K562 (cell line): Measurements from ENCODE around the gene TXLNG. TPM values are rescaled to one million over a fixed set of nuclear protein-coding genes. Genes with fewer than 3 reads are reported as not detected.
A peak's percentile ranks its signal among the peaks of the same experiment; 100 is the strongest.

Source experiments
- BRF1 ChIP-seq: IDR thresholded peaks from 3 replicates; pipeline ENCODE4 v1.6.1; 2011; ENCODE audit warnings: borderline replicate concordance, mild to moderate bottlenecking; ENCODE audit not compliant: insufficient read length; ENCODE audit errors: extremely low read depth
- DNMT1 ChIP-seq: fragments of 450-650 bp; IDR thresholded peaks from 2 replicates; pipeline ENCODE4 v1.6.1; 2016; ENCODE audit warnings: antibody characterized with exemption, mild to moderate bottlenecking
- FOXK2 ChIP-seq, 2 experiments: fragments of 450-650 bp; IDR thresholded peaks in 1 of 2; conservative IDR thresholded peaks in 1 of 2; 2 replicates each; pipeline ENCODE4 v1.6.1; 2016; ENCODE audit warnings: low read depth in 2 of 2, mild to moderate bottlenecking in 1 of 2
- HDAC6 ChIP-seq: IDR thresholded peaks from 2 replicates; pipeline ENCODE4 v1.6.1; 2012; ENCODE audit warnings: low read depth, mild to moderate bottlenecking, control low read depth, inconsistent platforms, low read length, moderate library complexity
- HMGN3 ChIP-seq: IDR thresholded peaks from 2 replicates; pipeline ENCODE4 v1.6.1; 2011; ENCODE audit warnings: borderline replicate concordance, low read depth, mild to moderate bottlenecking, mixed read lengths, low read length; ENCODE audit not compliant: insufficient read length; ENCODE audit errors: extremely low read depth
- MECOM ChIP-seq: fragments of 250-450 bp; sonication (Bioruptor Pico); IDR thresholded peaks from 2 replicates; pipeline ENCODE4 v1.8.0; 2022; ENCODE audit warnings: inconsistent platforms
- NFE2L1 ChIP-seq: fragments of 450-650 bp; IDR thresholded peaks from 2 replicates; pipeline ENCODE4 v1.6.1; 2016; ENCODE audit warnings: missing genetic modification characterization, low read depth, mild to moderate bottlenecking, missing compliant biosample characterization, moderate library complexity, borderline replicate concordance
- PHF21A ChIP-seq: fragments of 450-650 bp; IDR thresholded peaks from 2 replicates; pipeline ENCODE4 v1.6.1; 2017; ENCODE audit warnings: low read depth, borderline replicate concordance
- POLR2AphosphoS2 ChIP-seq: IDR thresholded peaks from 2 replicates; pipeline ENCODE4 v1.6.1; 2012; ENCODE audit warnings: low read length, improper control_type of control experiment
- RFX7 ChIP-seq: fragments of 250-450 bp; sonication (Bioruptor Pico); IDR thresholded peaks from 2 replicates; pipeline ENCODE4 v1.5.1; 2021; ENCODE audit warnings: mild to moderate bottlenecking
- RUNX1 ChIP-seq: sonication (generic); IDR thresholded peaks from 2 replicates; pipeline ENCODE4 v1.6.1; 2016; ENCODE audit warnings: antibody characterized with exemption, low read depth
- SIN3A ChIP-seq, 2 experiments: fragments of 150-350 bp in 1 of 2; IDR thresholded peaks; 2 replicates each; pipeline ENCODE4 v1.6.1; 2011 to 2016; ENCODE audit warnings: borderline replicate concordance in 2 of 2, low read depth in 2 of 2, low read length in 2 of 2, mild to moderate bottlenecking in 2 of 2, moderate library complexity in 2 of 2; ENCODE audit not compliant: control insufficient read depth in 1 of 2
- ZFPM2 ChIP-seq: fragments of 250-450 bp; sonication (Bioruptor Pico); IDR thresholded peaks from 2 replicates; pipeline ENCODE4 v1.5.1; 2022; ENCODE audit warnings: mild to moderate bottlenecking
- ZNF263 ChIP-seq: sonication (generic); formaldehyde crosslinking; IDR thresholded peaks from 2 replicates; pipeline ENCODE4 v1.8.0; 2022; ENCODE audit warnings: mild to moderate bottlenecking, missing genetic modification reagents, borderline replicate concordance
- ZNF316 ChIP-seq: fragments of 450-650 bp; IDR thresholded peaks from 2 replicates; pipeline ENCODE4 v1.6.1; 2016
- ZNF551 ChIP-seq: fragments of 250-450 bp; sonication (Bioruptor Pico); IDR thresholded peaks from 2 replicates; pipeline ENCODE4 v1.5.0; 2021; ENCODE audit warnings: mild to moderate bottlenecking, moderate library complexity
- ZSCAN29 ChIP-seq: fragments of 450-650 bp; IDR thresholded peaks from 2 replicates; pipeline ENCODE4 v1.6.1; 2017
- polyA plus RNA-seq, 8 experiments: library from polyadenylated mRNA; depleted of rRNA in 4 of 8; stranded (reverse) in 5 of 8; unstranded in 3 of 8; fragments of >200 nt; fragmentation: Nextera tagmentation in 2 of 8; fragmentation: Illumina TruSeq in 1 of 8; extraction: Ambion mirVana in 2 of 8; extraction: Trizol in 1 of 8; gene quantifications; 2 replicates each; pipeline versions ENCODE4 v1.2.1 to v1.2.3, GENCODE V29; 2011 to 2014; ENCODE audit warnings: inconsistent platforms in 1 of 8, missing spikeins in 1 of 8
- total RNA-seq, 7 experiments: library from RNA; depleted of rRNA in 6 of 7; stranded (reverse); fragments of >200 nt in 6 of 7; fragmentation: Illumina TruSeq in 2 of 7; extraction: Trizol in 2 of 7; gene quantifications; 2 replicates each; pipeline versions ENCODE4 v1.2.1 to v1.2.3, GENCODE V29; 2011 to 2021; ENCODE audit warnings: low replicate concordance in 1 of 7
- TF ChIP-seq, protein P1 (sequence below): fragments of 450-650 bp; formaldehyde crosslinking; IDR thresholded peaks from 2 replicates; pipeline ENCODE4 v1.4.0; 2020; ENCODE audit warnings: mild to moderate bottlenecking, moderate library complexity
- TF ChIP-seq, protein P2 (sequence below): IDR thresholded peaks from 2 replicates; pipeline ENCODE4 v1.6.1; 2016; ENCODE audit warnings: missing genetic modification characterization, missing compliant biosample characterization
- TF ChIP-seq, protein P3 (sequence below): sonication (generic); formaldehyde crosslinking; IDR thresholded peaks from 2 replicates; pipeline ENCODE4 v1.8.1; 2023; ENCODE audit warnings: mild to moderate bottlenecking, missing genetic modification reagents, moderate library complexity
- TF ChIP-seq, protein P4 (sequence below): sonication (generic); formaldehyde crosslinking; IDR thresholded peaks from 2 replicates; pipeline ENCODE4 v1.8.0; 2022; ENCODE audit warnings: missing genetic modification reagents, mild to moderate bottlenecking, moderate library complexity, borderline replicate concordance
- TF ChIP-seq, protein P5 (sequence below): fragments of 250-450 bp; sonication (Bioruptor Pico); IDR thresholded peaks from 2 replicates; pipeline ENCODE4 v1.8.0; 2021; ENCODE audit warnings: moderate library complexity, mild to moderate bottlenecking, inconsistent platforms

Gene TXLNG
- total and polyA plus RNA-seq, 9 of the 15 experiments (the other 6 are each of a cell fraction or from before 2014, with no cell fraction given): 13.1 to 47.0 (median 31.6) TPM

DNA sequence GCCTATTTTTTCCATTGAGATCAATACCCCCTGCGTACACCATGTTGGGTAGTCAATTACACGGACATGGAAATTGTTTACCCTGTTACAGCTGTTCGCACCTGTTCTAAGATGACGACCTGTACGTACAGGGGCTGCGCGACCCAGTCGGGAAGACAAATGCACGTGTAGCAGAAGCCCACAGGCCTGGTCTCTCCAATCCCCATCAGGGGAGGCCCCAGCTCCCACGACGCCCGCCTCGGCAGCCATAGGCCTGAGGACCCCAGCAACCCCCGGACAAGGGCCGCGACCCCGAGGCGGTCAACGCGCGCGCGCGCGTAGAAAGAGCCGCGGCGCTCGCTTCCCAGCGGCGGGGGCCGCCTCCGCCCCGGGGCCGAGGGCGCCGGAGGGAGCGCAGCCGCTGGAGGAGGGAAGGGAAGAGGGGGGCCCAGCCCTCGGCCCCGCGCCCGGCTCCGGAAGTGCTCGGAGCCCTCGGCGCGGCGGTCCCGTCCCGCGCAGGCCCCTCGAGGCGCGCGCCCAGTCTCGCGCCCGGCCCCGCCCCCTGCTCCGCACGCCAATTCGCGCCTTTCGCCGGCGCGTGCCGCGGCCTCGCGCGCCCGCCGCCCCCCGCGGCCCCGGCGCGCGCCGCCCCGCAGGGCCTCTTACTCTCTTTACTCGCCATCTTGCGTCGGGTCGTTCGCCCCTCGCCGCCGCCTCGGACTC, 83.3 kb downstream of the TXLNG start (continued):
- TF ChIP-seq SIN3A (IDR thresholded peaks at IDR 0.05; ENCODE audit: borderline replicate concordance in 2 of 2, control insufficient read depth in 1 of 2, low read depth in 2 of 2, low read length in 2 of 2): peak; percentile 37 to 40; a peak in 1 of 4 replicates
- no peak for TF ChIP-seq FOXK2 (conservative IDR thresholded peaks at IDR 0.05 in 1 of 2, IDR thresholded peaks at IDR 0.05 in 1 of 2; ENCODE audit: low read depth in 2 of 2)
- TF ChIP-seq POLR2AphosphoS2: no peak
- TF ChIP-seq RFX7 (CRISPR knock-in tag): no peak
- no peak for TF ChIP-seq ZNF551 (CRISPR knock-in tag)
- TF ChIP-seq, protein P1, sequence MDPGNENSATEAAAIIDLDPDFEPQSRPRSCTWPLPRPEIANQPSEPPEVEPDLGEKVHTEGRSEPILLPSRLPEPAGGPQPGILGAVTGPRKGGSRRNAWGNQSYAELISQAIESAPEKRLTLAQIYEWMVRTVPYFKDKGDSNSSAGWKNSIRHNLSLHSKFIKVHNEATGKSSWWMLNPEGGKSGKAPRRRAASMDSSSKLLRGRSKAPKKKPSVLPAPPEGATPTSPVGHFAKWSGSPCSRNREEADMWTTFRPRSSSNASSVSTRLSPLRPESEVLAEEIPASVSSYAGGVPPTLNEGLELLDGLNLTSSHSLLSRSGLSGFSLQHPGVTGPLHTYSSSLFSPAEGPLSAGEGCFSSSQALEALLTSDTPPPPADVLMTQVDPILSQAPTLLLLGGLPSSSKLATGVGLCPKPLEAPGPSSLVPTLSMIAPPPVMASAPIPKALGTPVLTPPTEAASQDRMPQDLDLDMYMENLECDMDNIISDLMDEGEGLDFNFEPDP (CRISPR knock-in tag): no peak
- no peak for TF ChIP-seq BRF1
- no peak for TF ChIP-seq HDAC6
- TF ChIP-seq MECOM (CRISPR knock-in tag): no peak
- TF ChIP-seq, protein P2, sequence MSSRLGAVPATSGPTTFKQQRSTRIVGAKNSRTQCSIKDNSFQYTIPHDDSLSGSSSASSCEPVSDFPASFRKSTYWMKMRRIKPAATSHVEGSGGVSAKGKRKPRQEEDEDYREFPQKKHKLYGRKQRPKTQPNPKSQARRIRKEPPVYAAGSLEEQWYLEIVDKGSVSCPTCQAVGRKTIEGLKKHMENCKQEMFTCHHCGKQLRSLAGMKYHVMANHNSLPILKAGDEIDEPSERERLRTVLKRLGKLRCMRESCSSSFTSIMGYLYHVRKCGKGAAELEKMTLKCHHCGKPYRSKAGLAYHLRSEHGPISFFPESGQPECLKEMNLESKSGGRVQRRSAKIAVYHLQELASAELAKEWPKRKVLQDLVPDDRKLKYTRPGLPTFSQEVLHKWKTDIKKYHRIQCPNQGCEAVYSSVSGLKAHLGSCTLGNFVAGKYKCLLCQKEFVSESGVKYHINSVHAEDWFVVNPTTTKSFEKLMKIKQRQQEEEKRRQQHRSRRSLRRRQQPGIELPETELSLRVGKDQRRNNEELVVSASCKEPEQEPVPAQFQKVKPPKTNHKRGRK (tag): no peak
- TF ChIP-seq, protein P3, sequence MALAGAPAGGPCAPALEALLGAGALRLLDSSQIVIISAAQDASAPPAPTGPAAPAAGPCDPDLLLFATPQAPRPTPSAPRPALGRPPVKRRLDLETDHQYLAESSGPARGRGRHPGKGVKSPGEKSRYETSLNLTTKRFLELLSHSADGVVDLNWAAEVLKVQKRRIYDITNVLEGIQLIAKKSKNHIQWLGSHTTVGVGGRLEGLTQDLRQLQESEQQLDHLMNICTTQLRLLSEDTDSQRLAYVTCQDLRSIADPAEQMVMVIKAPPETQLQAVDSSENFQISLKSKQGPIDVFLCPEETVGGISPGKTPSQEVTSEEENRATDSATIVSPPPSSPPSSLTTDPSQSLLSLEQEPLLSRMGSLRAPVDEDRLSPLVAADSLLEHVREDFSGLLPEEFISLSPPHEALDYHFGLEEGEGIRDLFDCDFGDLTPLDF (CRISPR knock-in tag): no peak
- no peak for TF ChIP-seq ZNF263
- TF ChIP-seq, protein P4, sequence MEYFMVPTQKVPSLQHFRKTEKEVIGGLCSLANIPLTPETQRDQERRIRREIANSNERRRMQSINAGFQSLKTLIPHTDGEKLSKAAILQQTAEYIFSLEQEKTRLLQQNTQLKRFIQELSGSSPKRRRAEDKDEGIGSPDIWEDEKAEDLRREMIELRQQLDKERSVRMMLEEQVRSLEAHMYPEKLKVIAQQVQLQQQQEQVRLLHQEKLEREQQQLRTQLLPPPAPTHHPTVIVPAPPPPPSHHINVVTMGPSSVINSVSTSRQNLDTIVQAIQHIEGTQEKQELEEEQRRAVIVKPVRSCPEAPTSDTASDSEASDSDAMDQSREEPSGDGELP (CRISPR knock-in tag): peak; percentile 62
- no peak for TF ChIP-seq DNMT1
- TF ChIP-seq, protein P5, sequence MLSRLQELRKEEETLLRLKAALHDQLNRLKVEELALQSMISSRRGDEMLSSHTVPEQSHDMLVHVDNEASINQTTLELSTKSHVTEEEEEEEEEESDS: no peak
- TF ChIP-seq ZFPM2: no peak
- TF ChIP-seq NFE2L1 (tag): no peak
- no peak for TF ChIP-seq RUNX1
- peak; percentile 7 for TF ChIP-seq HMGN3
- TF ChIP-seq PHF21A: no peak
- no peak for TF ChIP-seq ZSCAN29
- no peak for TF ChIP-seq ZNF316
